Thoracic aorta (tissue), 2 donors: ENCODE results near the gene SETSIP. TPM values are rescaled to one million over a fixed set of nuclear protein-coding genes. Genes with fewer than 3 reads are reported as not detected.
A peak's percentile ranks its signal among the peaks of the same experiment; 100 is the strongest.

Experiments
- ATAC-seq: fragments of 150-250 bp; one replicate; pipeline ENCODE4 v1.8.0; 2017; ENCODE audit warnings: low read depth; ENCODE audit not compliant: insufficient number of reproducible peaks, low FRiP score
- DNase-seq: peaks from one replicate; pipeline ENCODE4 v3.0.0-alpha.2; 2020; ENCODE audit warnings: low spot score
- H3K27ac ChIP-seq, 2 donors: fragments of 200-600 bp; sonication (generic); 1 replicate in 1 of 2; 2 replicates in 1 of 2; pipeline ENCODE4 v1.5.1; 2016; ENCODE audit warnings: mild to moderate bottlenecking in 2 of 2, moderate library complexity in 2 of 2
- H3K27me3 ChIP-seq: fragments of 200-600 bp; sonication (generic); replicated peaks from 2 replicates; pipeline ENCODE4 v1.6.0; 2016; ENCODE audit warnings: mild to moderate bottlenecking; ENCODE audit not compliant: insufficient read depth
- H3K36me3 ChIP-seq: fragments of 200-600 bp; sonication (generic); one replicate; pipeline ENCODE4 v1.5.1; 2016
- H3K4me1 ChIP-seq, 2 donors: fragments of 200-600 bp; sonication (generic); 1 replicate in 1 of 2; 2 replicates in 1 of 2; pipeline versions ENCODE4 v1.5.1 to v1.6.0; 2016; ENCODE audit warnings: low read depth in 2 of 2, mild to moderate bottlenecking in 1 of 2; ENCODE audit not compliant: control insufficient read depth in 1 of 2
- H3K4me3 ChIP-seq: fragments of 200-600 bp; sonication (generic); 2 replicates; pipeline ENCODE4 v1.5.1; 2016; ENCODE audit warnings: mild to moderate bottlenecking
- H3K9me3 ChIP-seq: fragments of 200-600 bp; sonication (generic); 2 replicates; pipeline ENCODE4 v1.5.1; 2016
- CTCF ChIP-seq: fragments of 200-600 bp; sonication (generic); IDR thresholded peaks from one replicate; pipeline ENCODE4 v1.5.1; 2019; ENCODE audit warnings: antibody characterized with exemption
- total RNA-seq, 2 donors: library from RNA; depleted of rRNA; stranded (reverse); fragments of >200 nt; gene quantifications; one replicate each; pipeline versions ENCODE4 v1.1.0 to v1.2.3, GENCODE V29; 2016

SETSIP gene
- total RNA-seq, 2 donors from 2014 or later, result not detected

- no peaks in the 10 kb centered on the region for H3K27me3 ChIP-seq
- no peaks in the 10 kb centered on the region for H3K9me3 ChIP-seq
- TF ChIP-seq CTCF, result no peak
- no peaks in the 10 kb centered on the region for H3K4me1 ChIP-seq
- no peak overlapping the region for H3K27ac ChIP-seq
- H3K36me3 ChIP-seq, result no peaks in the 10 kb centered on the region
- H3K4me3 ChIP-seq, result no peak overlapping the region
- ATAC-seq (no peak), DNase-seq (no peak)
Measured at GRCh38 chr1:92091625-92092024, 16.4 kb upstream of the SETSIP start.

GRCh38 chr1:92087542-92087941 is 12.3 kb upstream of the SETSIP start:
- no peak overlapping the region for H3K27ac ChIP-seq
- H3K4me3 ChIP-seq, result no peak overlapping the region
- H3K9me3 ChIP-seq, result peaks cover 14% of the 10 kb centered on the region
- DNase-seq (no peak), ATAC-seq (no peak)
- H3K27me3 ChIP-seq, result no peaks in the 10 kb centered on the region
- no peaks in the 10 kb centered on the region for H3K4me1 ChIP-seq
- no peak for TF ChIP-seq CTCF
- no peaks in the 10 kb centered on the region for H3K36me3 ChIP-seq

GRCh38 chr1:92085727-92086126 is 10.5 kb upstream of the SETSIP start:
- no peak overlapping the region for H3K4me3 ChIP-seq
- H3K36me3 ChIP-seq, result no peaks in the 10 kb centered on the region
- DNase-seq (no peak), ATAC-seq (no peak)
- peaks cover 3 to 11% of the 10 kb centered on the region in 2 donors for H3K4me1 ChIP-seq
- no peak for TF ChIP-seq CTCF
- H3K27me3 ChIP-seq, result no peaks in the 10 kb centered on the region
- H3K27ac ChIP-seq, result no peak overlapping the region
- peaks cover 14% of the 10 kb centered on the region for H3K9me3 ChIP-seq

GRCh38 chr1:92084651-92085050 is 9.4 kb upstream of the SETSIP start:
- H3K4me1 ChIP-seq, result peaks cover 3 to 11% of the 10 kb centered on the region in 2 donors
- DNase-seq (no peak), ATAC-seq (no peak)
- no peaks in the 10 kb centered on the region for H3K27me3 ChIP-seq
- no peak for TF ChIP-seq CTCF
- H3K36me3 ChIP-seq, result no peaks in the 10 kb centered on the region
- peaks cover 14% of the 10 kb centered on the region for H3K9me3 ChIP-seq
- no peak overlapping the region for H3K4me3 ChIP-seq
- no peak overlapping the region for H3K27ac ChIP-seq

GRCh38 chr1:92081031-92081430 is 5.8 kb upstream of the SETSIP start:
- DNase-seq (no peak), ATAC-seq (no peak)
- Histone ChIP-seq H3K27me3 (no peaks in the 10 kb centered on the region), H3K27ac (no peak overlapping the region), H3K4me3 (peak overlapping the region; percentile 83), H3K4me1 (peaks cover 3 to 11% of the 10 kb centered on the region in 2 donors), H3K36me3 (no peaks in the 10 kb centered on the region), H3K9me3 (peaks cover 8% of the 10 kb centered on the region)
- no peak for TF ChIP-seq CTCF
